ENCODE data around the gene GABBR2.

GABBR2 gene

GRCh38 chr9:98330831-98331230, 377.9 kb downstream of the GABBR2 start:
- no peak for DNase-seq (ENCODE audit: low read depth)
- in situ Hi-C loops (cut with HindIII; ENCODE audit: low sequenced_read_pairs), result no loop called here
- no peak for TF ChIP-seq CTCF (IDR thresholded peaks at IDR 0.05; ENCODE audit: low read depth, low read length, missing control alignments)
- no peak overlapping the region for H3K4me3 ChIP-seq (ENCODE audit: low read depth, low read length)

GRCh38 chr9:98329904-98330303, 378.8 kb downstream of the GABBR2 start:
- H3K4me3 ChIP-seq (ENCODE audit: low read depth, low read length), result no peak overlapping the region
- no peak for DNase-seq (ENCODE audit: low read depth)
- TF ChIP-seq CTCF (IDR thresholded peaks at IDR 0.05; ENCODE audit: low read depth, low read length, missing control alignments), result no peak
- in situ Hi-C loops (cut with HindIII; ENCODE audit: low sequenced_read_pairs), result no loop called here

GRCh38 chr9:98329281-98329680, 379.5 kb downstream of the GABBR2 start:
- H3K4me3 ChIP-seq (ENCODE audit: low read depth, low read length), result no peak overlapping the region
- in situ Hi-C loops (cut with HindIII; ENCODE audit: low sequenced_read_pairs), result no loop called here
- no peak for DNase-seq (ENCODE audit: low read depth)
- no peak for TF ChIP-seq CTCF (IDR thresholded peaks at IDR 0.05; ENCODE audit: low read depth, low read length, missing control alignments)

- TF ChIP-seq CTCF (IDR thresholded peaks at IDR 0.05; ENCODE audit: low read depth, low read length, missing control alignments), result no peak
- in situ Hi-C loops (cut with HindIII; ENCODE audit: low sequenced_read_pairs), result no loop called here
- no peak for DNase-seq (ENCODE audit: low read depth)
- no peak overlapping the region for H3K4me3 ChIP-seq (ENCODE audit: low read depth, low read length)
Observed at GRCh38 chr9:98328770-98329169, 380.0 kb downstream of the GABBR2 start.

- in situ Hi-C loops (cut with HindIII; ENCODE audit: low sequenced_read_pairs), result no loop called here
- H3K4me3 ChIP-seq (ENCODE audit: low read depth, low read length), result no peak overlapping the region
- DNase-seq (ENCODE audit: low read depth), result no peak
- no peak for TF ChIP-seq CTCF (IDR thresholded peaks at IDR 0.05; ENCODE audit: low read depth, low read length, missing control alignments)
Observed at GRCh38 chr9:98328141-98328540, 380.6 kb downstream of the GABBR2 start.

- H3K4me3 ChIP-seq (ENCODE audit: low read depth, low read length), result no peak overlapping the region
- no peak for TF ChIP-seq CTCF (IDR thresholded peaks at IDR 0.05; ENCODE audit: low read depth, low read length, missing control alignments)
- DNase-seq (ENCODE audit: low read depth), result no peak
- in situ Hi-C loops (cut with HindIII; ENCODE audit: low sequenced_read_pairs), result no loop called here
Observed at GRCh38 chr9:98327249-98327561, 381.5 kb downstream of the GABBR2 start.
